Stimulated activated CD4-positive, alpha-beta T cell treated with anti-CD3 and anti-CD28 coated beads, Interleukin-4, amount 100 ng/mL, for 24 hours (primary cell): Measurements from ENCODE around the gene TUBB6.

ENCODE experiments used
- DNase-seq: peaks from one replicate; pipeline ENCODE4 v3.0.0-alpha.2; 2020

The TUBB6 gene

GRCh38 chr18:12345491-12346239 lies 37.6 kb downstream of the TUBB6 start:
- no peak for DNase-seq

- DNase-seq: no peak
Observed at GRCh38 chr18:12346240-12346565, 38.2 kb downstream of the TUBB6 start.

GRCh38 chr18:12347895-12348294 lies 39.9 kb downstream of the TUBB6 start:
- DNase-seq: no peak

- no peak for DNase-seq
Observed at GRCh38 chr18:12352188-12352587, 44.1 kb downstream of the TUBB6 start.

GRCh38 chr18:12359515-12359927 lies 51.5 kb downstream of the TUBB6 start:
- no peak for DNase-seq

- no peak for DNase-seq
Observed at GRCh38 chr18:12361770-12362378, 53.8 kb downstream of the TUBB6 start.

GRCh38 chr18:12362473-12363174 lies 54.6 kb downstream of the TUBB6 start:
- no peak for DNase-seq

GRCh38 chr18:12366379-12366778 lies 58.3 kb downstream of the TUBB6 start:
- DNase-seq: no peak

GRCh38 chr18:12366784-12367183 lies 58.7 kb downstream of the TUBB6 start:
- no peak for DNase-seq

- DNase-seq: no peak
Observed at GRCh38 chr18:12369211-12369610, 61.2 kb downstream of the TUBB6 start.

- DNase-seq: no peak
Observed at GRCh38 chr18:12371590-12371989, 63.5 kb downstream of the TUBB6 start.

- no peak for DNase-seq
Observed at GRCh38 chr18:12372406-12372805, 64.4 kb downstream of the TUBB6 start.

GRCh38 chr18:12373116-12373770 lies 65.2 kb downstream of the TUBB6 start:
- DNase-seq: no peak

GRCh38 chr18:12373771-12374116 lies 65.7 kb downstream of the TUBB6 start:
- no peak for DNase-seq

- no peak for DNase-seq
Observed at GRCh38 chr18:12374401-12374800, 66.4 kb downstream of the TUBB6 start.
